Amniotic epithelial cell (primary cell): ENCODE measurements around the gene UPF2.

Experiments used
- DNase-seq: peaks from one replicate; pipeline ENCODE4 v3.0.0-alpha.2; 2010; ENCODE audit warnings: low read depth

The UPF2 gene

GRCh38 chr10:11962176-11962575 lies 80.4 kb downstream of the UPF2 start:
- no peak for DNase-seq

GRCh38 chr10:11961771-11962170 lies 80.8 kb downstream of the UPF2 start:
- no peak for DNase-seq

DNA sequence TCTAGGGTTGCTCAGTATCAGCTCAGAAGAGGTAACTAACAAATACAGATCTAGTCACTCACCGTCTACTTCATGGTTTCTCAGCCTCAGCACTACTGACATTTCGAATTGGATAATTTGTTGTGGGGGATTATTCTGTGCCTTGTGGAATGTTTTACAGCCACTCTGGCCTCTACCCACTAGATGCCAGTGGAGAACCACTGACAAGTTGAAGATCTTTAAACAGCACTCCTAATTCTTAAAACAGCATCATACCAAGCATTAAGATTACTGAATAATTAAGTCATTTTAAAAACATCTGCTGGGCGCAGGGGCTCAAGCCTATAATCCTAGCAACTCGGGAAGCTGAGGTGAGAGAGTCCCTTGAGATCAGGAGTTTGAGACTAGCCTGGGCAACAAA lies 82.6 kb downstream of the UPF2 start:
- peak; percentile 27 for DNase-seq

- DNase-seq: no peak
Observed at GRCh38 chr10:11958956-11959355, 83.7 kb downstream of the UPF2 start.

DNA sequence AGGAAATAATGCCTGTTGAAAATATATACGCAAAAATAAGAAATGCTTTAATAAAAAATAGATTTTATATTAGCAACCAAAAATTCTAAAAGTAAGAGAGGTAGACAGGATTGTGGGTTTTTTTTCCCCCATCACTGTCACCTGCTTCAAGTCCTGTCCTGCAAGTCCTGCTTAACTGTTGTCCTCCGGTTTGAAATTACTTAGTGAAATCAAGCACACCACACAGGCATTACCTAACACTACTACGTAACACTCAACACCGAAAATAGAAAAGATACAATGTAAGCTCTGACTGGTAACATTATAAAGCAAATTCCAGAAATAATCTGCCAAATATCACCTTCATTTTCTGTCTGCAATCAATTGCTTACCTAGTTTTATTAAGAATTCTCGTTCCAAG lies 90.9 kb downstream of the UPF2 start:
- no peak for DNase-seq

DNA sequence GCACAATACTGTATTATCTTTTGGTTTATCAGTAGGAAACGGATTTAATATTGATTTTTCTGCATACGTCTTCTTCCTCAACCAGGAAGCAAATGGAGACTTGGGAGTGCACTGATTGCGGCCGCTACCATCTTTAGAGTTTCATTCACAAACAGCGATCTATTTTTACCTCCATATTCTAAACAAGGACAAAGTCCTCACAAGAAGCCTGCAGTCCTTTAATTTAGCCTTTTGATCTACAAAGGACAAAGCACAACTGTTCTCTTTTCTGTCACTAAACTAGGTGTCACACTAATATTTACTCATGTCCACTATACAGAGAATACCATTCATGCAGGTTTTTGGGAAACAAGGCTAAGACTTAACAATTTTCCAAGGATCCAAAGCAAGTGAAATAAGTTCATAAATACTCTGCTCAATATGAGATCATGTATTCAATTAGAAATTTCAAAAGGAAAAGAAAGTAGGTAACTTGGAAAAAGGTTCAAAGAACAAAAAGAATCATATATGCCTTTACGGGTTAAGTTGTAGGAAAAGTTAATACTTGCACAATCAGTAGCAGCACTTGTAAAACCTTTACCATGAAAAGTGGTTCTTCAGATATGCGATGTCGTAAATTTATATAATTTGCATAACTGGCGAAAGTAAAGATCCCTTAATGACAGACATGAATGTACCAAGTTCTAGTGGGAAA lies 92.1 kb downstream of the UPF2 start:
- DNase-seq: no peak

- DNase-seq: no peak
Observed at GRCh38 chr10:11949152-11949551, 93.5 kb downstream of the UPF2 start.

GRCh38 chr10:11946652-11947051 lies 96.0 kb downstream of the UPF2 start:
- no peak for DNase-seq

GRCh38 chr10:11936389-11937152 lies 106.0 kb downstream of the UPF2 start:
- DNase-seq: no peak

DNA sequence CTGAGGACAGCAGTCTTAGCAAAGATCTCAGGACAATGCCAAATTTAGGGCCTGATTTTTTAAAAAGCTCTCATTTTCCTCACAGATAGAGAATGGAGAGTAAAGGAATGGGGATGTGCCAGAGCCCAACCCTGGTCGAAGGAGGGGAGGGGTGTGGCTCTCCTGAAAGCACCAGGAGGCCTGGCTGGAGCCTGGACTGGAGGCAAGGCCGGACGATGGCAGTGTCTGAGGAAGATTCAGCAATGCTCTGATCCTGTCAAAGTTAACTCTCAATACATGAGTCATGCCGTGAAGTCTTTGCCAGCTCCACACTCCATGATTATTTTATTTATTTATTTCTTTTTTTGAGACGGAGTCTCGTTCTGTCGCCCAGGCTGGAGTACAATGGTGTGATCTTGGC lies 108.3 kb downstream of the UPF2 start:
- DNase-seq: peak; percentile 18

DNA sequence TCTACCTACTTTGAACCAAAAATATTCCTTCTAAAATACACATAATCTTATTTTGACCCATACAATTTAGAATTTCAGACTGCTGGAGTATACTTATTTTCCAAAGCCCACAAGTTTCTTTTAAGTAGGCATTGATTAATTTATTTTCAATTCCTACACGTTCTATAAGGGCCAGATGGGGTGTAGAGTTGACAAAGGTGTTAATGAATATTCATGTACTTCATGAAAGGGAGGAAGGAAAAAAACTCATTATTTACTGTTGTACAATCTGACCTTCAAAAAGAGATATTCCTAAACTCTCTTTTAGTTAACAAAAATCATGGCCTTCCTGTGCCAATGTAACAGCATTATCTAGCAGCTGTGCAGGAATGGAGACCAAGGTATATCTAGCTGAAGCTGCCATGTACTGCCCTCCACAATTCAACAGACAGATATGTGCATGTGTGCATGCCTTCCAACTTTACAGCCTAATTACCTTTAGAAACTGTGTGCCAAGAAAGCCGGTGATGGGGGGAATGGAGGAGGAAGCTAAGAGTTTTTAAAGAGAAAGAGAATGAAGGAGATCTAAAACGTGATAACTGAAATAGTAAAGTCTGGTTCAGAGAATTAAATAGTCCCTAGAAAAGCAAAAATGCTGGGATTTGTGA lies 108.9 kb downstream of the UPF2 start:
- DNase-seq: no peak

DNA sequence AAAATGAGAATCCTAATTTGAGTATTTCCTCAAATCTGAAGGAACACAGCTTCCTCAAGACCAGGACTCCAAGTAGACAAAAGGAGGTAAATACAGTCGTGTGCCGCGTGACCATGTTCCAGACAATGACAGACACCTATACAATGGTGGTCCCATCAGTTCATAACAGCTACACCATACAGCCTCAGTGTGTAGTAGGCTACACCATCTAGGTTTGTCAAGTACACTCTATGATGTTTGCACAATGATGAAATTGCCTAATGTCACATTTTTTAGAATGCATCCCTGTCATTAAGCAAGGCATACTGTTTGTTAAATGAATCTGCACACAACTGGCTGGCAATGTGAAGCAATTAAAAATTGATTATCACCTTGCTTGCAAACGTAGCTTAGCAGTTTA lies 111.6 kb downstream of the UPF2 start:
- peak; percentile 24 for DNase-seq

- peak; percentile 61 for DNase-seq
Observed at GRCh38 chr10:11930312-11930978, 112.2 kb downstream of the UPF2 start.

- DNase-seq: no peak
Observed at GRCh38 chr10:11927746-11928145, 114.9 kb downstream of the UPF2 start.

DNA sequence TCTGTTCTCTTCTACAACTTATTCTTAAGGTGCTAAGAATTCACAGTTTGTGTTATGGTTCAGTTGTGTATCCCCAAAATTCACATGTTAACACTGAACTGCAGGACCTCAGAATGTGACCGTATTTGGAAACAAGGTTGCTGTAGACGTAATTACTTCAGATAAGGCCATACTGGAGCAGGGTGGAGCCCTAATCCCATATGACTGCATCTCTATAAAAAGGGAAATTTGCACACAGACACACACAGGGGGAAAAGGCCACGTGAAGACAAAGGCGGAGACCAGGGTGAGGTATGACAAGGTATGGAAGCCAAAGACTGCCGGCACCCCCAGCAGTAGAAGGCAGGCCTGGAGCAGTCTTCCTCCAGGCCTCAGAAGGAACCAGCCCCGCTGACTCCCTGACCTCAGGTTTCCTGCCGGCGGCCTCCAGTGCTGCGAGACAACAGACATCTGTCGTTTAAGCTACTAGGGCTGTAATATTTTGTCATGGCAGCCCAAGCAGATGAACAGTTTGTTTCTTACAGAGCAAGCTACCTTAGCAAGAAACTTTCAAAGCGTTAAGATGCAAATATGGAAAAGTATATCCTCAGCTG lies 120.7 kb downstream of the UPF2 start:
- no peak for DNase-seq

DNA sequence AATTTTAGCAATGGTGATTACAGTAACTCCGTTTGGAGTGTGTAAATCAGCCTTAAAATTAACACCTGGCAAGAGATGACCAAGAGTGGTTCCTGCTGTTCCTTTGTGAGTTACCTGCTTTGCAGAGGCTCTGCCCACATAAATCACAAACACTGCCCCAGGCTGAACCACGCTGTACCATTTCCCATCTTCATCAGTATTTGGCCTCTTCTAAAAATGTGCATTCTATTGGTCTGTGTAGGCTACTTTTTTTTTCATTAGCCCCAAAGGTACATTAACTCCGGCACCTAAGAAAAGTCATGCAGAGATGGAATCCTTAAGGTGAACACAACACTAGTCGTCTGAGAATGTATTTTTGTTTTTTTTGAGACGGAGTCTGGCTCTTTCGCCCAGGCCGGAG lies 123.3 kb downstream of the UPF2 start:
- DNase-seq: no peak

DNA sequence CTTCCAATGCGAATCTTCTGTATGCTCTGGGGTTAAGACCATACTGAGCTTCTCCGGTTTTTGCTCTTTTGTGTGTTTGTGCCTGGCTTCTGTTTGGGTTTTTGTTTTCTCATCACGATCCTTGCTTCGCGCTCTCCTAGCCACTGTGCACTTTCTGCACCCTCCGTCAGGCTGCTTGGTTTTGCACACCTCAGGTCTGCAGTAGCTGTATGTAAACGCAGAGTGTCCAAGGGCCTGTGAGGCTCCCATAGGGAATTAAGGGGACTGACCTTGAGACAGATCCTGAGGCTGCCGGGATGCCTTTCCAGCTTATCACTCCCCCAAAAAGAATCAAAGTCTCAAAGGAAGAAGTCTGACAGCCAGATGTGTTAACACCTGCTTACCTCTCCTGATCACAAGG lies 124.2 kb downstream of the UPF2 start:
- DNase-seq: no peak

DNA sequence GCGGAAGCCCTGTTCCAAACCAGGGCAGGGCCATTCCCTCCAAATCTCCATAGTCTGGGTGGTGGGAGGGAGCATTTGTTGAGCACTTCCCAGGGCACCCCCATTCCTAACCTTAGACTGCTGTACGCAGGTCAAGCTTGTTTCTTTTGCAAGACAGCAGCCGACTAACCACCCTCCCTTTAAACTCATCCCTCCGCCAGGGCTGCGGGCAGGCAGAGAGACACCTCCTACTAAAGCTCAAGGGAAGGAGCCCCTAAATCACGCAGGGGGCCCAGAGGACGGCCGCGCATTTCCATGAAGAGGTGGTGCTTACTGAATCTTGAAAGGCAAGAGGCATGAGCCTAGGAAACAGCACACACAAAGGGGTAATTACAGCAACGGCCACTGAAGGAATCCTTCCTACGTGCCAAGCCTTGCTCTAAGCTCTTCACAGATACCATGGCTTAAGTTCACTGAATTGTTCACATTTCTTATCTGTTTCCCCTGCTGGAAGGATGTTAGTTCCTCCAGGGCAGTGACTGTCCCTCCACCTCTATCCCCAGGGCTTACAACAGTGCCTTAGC lies 129.4 kb downstream of the UPF2 start:
- peak; percentile 52 for DNase-seq

GRCh38 chr10:11910102-11910501 lies 132.5 kb downstream of the UPF2 start:
- DNase-seq: no peak

DNA sequence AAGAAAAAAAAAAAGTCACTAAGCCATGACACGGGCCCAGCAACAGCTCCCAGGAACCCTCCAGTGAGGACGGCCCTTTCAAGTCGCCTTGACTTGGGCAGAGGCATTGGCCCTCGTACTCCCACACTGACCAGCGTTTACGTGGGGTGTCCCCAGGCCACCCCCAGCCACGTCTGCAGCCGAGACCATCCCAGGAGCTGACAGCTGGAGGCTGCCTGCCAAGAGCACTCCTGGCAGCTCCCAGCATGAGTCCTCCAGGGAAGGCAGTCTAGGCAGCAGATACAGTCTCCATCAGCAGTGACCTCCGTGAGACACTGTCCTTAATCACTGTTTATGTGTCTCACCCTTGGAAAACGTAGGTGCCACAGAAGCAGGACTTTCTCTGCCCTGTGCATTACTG lies 133.0 kb downstream of the UPF2 start:
- DNase-seq: no peak

DNA sequence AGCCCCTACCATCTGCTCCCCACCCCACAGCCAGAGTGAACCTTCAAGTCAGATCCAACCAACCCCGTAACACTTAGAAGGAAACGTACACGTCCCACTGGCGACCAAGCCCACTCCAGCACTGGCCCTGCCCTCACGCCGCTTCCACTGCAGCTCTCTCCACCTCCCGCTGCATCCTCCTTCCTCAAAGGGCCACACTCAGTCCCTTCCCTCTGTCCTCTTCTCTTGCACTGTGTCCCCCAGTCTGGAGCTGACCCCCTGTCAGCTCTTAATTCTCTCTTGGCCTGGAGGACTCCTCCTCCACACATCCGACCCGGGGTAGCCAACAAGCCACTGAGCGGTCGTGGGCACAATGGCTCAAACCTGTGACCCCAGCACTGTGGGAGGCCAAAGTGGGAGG lies 133.6 kb downstream of the UPF2 start:
- no peak for DNase-seq

DNA sequence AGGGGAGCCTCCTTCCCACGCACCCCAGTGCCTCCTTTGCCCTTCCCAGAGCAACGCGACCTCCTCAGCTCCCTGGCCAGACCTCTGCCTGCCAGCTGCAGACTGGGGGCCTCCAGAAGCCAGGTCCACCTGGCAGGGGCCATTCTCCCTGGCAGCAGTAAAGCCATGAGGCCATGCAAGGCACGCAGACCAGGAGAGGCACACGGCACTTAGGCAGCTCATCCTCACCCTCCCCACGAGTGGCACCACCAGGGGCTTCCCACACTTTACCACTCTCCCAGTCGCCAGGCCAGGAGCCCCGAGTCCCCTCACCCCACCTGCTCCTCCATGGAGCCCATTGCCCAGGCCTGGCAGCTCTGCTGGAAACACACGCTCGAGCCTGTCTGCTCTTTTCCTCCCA lies 134.1 kb downstream of the UPF2 start:
- no peak for DNase-seq
